Hematopoietic multipotent progenitor cell (in vitro differentiated cells): Measurements from ENCODE around the gene PRKAR1B. TPM values are rescaled to one million over a fixed set of nuclear protein-coding genes. Genes with fewer than 3 reads are reported as not detected.
"Not testable (repeated sequence)": the region's sequence is repeated elsewhere in the genome, so short reads cannot be mapped to it uniquely, and the experiment has no call there.

Experiments used
- DNase-seq, 3 donors: peaks; one replicate each; pipeline ENCODE4 v3.0.0-alpha.2; 2011 to 2015; ENCODE audit warnings: low read depth in 2 of 3, low spot score in 2 of 3
- total RNA-seq: library from RNA; depleted of rRNA; stranded (reverse); fragments of >200 nt; gene quantifications from one replicate; pipeline ENCODE4 v1.2.3, GENCODE V29; 2012

Gene PRKAR1B
- total RNA-seq, 1 donor = 11.6 TPM

DNA sequence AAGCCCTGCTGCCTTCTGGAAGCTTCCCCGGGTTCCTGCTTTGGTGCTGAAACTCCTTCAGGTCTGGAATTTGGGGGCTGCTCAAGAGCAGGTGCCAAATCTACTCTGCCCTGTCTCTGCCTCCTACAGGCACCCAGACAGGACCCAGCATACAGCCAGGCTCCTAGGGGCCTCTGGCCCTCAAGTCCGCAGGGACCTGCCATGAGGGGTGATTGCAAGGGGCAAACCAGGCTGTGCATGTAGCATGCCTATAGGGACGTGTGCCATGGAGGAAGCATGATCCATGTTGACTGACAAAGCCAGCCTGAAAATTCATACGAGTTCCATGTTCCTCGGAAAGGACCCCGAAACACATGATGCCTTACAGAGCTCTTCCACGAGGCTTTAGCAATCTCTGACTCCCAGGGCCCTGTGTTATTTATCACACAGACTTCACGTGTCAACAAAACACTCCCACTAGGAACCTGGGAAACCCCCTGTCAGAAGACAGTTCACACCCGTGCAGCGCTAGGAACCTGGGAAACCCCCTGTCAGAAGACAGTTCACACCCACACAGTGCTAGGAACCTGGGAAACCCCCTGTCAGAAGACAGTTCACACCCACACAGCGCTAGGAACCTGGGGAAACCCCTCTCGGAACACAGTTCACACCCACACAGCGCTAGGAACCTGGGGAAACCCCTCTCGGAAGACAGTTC, 75.9 kb downstream of the PRKAR1B start:
- DNase-seq = peak in 2 of 3 donors; percentile 37 to 52

DNA sequence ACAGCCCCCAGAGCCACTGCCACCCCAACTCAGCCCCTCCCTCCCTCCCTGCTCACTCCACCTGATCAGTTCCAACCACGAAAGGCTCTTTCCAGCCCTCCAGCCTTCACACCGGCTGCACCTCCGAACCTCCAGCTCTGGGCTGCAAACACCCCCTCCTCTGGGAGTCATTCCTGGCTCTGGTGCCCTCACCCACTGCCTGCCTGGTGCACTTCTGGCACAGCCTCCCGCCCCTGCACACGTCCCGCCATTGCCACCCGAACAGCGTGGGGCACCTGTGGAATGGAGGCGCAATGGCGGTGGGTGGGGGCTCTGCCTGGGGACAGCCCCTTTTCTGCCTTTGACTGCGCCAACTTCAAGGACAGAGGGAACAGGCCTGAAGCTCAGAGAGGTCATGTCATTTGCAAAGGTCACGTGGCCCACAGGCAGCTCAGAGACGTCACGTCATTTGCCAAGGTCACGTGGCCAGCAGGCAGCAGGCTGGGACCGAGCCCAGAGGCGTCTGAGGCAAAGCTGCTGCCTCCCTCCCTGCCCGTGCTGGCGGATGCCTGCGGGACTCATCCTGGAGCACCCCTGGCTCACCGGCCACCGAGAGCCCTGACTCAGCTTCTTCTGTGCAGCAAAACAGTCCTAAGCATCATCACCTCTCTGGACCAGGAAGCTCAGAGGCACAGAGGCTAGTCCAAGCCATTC, 76.6 kb downstream of the PRKAR1B start:
- DNase-seq = no peak

DNA sequence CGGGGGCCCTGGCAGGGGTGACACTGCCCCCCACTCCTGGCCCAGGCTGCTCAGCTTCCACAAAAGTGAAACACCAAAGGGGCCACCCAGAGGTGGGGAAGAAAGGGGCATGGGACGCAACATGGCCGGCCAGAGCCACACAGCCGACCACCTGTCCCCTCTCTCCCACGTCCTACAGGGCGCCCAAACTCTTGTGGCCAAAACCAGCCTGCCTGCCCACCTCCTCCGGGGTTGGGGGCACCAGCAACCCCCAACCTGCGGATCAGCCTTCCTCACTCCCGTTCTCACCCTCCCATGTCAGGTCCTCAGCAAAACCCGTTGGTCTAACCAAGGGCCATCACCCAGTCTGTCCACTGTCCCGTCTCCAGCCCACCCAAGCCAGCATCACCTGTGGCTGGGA, 80.1 kb downstream of the PRKAR1B start:
- no peak for DNase-seq

DNA sequence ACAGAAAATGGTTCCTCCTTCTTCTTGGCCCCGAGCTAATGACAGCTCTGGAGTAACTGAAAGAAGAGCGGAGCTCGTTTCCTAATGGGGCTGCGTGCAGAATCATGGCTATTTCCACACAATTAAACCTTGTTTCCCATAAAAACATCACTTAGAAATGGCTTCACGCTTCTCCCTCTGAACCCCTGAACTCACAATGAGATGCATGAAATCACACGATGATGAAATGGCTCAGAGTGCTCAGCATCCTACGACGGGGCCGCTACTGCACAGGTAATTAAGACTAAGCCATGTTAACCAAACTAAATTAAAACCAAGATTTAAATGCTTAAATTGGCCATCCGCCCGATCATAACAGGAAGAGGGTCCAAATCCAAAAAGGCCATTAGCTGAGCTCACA, 80.6 kb downstream of the PRKAR1B start:
- no peak for DNase-seq

DNA sequence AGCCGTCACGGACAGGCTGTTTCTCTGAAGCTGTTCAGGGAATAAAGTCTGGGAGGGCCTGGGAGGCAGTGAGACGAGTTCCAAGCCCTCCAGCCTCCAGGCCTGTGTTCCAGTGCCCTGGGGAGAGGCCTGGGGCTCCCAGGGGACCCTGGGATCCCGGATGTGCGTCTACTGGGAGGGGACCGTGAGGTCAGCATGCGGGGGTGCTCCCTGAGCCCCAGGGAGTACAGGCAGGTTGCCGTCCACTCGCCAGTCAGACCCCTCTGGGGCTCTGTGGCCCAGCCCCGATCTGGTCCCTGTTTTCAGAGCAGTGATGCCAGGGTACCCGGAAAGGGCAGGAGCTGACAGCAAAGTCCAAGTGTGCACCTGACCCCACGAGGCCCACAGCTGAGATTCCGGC, 81.5 kb downstream of the PRKAR1B start:
- DNase-seq = no peak

DNA sequence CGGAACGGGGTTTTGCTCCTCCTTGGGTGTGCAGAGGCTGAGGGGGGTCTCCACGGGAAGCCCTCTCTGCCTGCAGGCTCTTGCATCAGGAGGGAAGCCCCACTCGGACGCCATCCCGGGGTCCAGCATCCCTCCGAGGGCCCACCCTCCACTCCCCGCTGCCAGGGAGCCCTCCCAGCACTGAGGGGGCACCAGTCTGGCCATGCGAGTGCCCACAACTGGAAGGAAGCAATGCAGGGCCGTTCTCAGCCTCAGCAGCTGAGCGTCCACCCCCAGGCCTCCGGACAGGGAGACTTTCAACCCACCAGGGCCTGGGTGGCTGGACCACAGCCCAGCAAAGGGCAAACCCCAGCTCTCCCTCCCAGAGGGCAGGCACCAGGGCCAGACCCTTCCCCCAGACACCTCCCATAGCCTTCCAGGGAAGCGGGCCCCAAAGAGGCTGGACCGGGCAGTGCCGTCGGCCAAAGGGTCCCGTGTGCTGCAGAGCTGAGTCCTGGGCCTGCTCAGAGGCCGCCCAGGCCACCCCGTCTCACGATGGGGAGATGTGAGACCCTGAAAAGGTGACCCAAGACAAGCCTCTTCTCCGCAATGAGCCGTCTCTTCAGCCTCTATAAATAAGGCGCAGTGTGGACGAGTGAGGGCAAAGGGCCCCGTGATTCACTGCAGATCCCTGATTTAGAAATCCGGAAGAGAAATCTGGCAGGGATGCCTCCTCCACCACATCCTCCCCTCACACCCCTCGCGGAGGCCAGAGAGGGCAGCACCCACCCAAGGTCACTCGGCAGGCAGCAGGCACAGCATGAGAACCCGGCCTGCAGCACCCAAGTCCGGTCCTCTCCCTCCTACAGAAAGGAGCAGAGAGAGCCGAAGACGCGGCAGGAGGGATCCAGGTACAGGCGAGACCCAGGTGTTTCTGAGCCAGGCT, 82.4 kb downstream of the PRKAR1B start:
- DNase-seq = no peak

DNA sequence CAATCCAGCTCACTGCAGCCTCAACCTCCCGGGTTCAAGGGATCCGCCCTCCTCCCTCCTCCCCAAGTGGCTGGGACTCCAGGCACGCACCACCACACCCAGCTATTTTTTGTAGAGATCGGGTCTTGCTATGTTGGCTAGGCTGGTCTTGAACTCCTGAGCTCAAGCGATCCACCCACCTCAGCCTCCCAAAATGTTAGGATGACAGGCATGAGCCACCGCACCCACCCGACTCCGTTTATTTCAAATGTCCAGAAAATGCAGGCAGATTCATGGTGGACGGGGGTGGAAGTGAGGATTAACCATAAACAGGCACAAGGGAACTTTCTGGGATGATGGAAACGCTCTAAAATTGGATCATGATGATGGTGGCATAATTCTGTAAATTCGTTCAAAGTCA, 85.1 kb downstream of the PRKAR1B start:
- no peak for DNase-seq

DNA sequence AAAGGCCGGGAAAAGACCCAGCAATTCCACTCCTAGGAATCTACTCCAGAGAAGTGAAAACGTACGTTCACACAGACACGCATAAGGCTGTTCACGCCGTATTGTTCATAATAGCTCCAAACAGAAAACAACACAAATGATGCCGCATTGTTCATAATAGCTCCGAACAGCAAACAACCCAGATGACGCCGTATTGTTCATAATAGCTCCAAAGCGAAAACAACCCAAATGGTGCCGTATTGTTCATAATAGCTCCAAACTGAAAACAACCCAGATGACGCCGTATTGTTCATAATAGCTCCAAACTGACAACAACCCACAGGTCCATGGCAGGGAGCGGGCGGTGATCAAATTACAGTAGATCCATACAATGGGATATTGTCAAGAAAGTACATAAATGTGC, 85.8 kb downstream of the PRKAR1B start:
- DNase-seq = no peak

DNA sequence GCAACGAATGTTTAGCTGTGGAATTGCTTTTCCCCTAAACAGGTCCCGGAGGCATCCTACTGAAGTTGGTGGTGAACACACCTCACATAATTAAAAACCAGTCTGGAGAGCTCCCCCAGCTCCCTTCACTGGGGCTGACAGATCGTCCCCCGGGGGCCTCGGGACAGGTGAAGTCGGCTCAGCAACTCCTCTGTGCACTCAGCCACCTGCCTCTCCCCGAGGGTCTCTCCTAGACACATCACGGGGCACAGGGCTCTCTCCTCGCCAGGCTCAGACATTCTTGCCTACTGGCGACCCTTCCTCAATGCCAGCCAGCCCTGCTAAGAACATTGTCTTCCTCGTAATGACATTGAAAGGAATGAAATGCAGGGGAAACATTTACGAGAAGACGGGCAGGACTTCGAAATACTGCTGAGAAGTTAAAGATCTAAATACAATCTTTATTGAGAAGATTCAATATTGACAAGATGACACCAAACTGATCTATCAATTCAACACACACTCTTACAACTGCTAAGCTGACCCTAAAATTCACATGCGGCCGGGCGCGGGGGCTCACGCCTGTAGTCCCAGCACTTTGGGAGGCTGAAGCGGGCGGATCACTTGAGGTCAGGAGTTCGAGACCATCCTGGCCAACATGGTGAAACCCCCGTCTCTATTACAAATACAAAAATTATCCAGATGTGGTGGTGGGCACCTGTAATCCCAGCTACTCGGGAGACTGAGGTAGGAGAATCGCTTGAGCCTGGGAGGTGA, 88.6 kb downstream of the PRKAR1B start:
- no peak for DNase-seq

DNA sequence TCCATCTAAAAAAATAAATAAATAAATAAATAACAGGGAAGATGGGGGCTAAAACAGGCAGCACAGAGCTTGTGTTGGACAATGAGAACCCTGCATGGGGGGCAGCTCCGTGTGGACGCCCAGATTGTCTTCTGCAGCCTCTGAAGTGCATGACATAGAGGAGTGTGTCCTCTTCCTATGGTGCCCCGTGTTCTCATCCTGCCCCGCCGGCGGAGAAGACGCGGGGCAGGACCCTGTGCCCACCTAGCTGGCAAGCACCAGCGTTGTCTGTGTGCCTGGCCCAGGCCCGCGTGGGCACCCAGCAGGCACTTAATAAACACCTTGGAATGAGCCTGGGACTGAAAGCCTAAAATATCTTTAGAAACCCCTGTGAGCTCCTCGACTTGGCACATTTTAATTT, 89.3 kb downstream of the PRKAR1B start:
- no peak for DNase-seq

DNA sequence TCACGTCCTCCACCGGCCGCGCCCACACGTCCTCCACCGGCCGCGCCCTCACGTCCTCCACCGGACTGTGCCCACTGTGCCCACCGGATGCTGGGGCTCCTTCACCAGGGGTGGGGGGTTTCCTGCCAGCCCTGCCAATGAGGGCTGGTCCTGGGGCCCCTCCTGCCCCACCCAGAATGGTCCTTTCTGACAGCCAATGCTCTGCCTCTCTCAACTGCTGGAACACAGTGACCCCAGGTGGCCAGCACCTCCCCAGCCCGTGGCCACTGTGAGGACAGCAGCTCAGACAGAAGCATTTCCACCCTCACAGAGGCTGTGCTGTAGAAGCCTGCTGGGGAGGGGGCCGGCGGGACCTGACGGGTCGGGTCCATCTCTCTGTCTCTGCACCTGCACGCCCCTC, 90.7 kb downstream of the PRKAR1B start:
- peak; percentile 11 to 63 (median 49) for DNase-seq

DNA sequence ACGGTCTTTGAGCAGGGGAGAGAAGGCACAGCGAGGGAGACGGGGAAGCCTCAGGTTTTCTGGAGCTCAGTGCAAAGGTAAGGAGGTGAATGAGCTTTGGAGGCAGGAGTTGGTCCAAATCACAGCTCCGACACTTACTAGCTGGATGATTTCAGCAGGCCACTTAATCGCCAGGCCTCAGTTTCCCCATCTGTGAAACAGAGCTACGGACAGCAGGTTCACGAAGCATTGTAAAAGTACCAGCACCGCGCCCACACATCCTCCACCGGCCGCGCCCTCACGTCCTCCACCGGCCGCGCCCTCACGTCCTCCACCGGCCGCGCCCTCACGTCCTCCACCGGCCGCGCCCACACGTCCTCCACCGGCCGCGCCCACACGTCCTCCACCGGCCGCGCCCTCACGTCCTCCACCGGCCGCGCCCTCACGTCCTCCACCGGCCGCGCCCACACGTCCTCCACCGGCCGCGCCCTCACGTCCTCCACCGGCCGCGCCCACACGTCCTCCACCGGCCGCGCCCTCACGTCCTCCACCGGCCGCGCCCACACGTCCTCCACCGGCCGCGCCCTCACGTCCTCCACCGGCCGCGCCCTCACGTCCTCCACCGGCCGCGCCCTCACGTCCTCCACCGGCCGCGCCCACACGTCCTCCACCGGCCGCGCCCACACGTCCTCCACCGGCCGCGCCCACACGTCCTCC, 91.2 kb downstream of the PRKAR1B start:
- not testable (repeated sequence) for DNase-seq

DNA sequence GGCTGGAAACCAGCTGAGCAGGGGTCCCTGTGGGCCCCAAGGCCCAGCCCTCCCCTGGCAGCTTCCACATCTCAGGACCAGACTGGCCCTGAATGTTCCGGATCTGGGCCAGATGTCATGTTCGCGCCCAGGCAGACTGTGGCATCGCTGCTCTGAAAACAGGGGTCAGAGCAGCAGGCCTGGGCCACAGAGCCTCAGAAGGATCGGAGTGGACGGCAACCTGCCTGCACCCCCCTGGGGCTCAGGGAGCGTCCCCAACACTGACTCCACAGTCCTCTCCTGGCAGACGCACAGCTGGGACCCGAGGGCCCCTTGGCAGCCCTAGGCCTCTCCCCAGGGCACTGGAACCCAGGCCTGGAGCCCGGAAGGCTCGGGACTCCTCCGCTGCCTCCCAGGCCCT, 91.9 kb downstream of the PRKAR1B start:
- no peak for DNase-seq

DNA sequence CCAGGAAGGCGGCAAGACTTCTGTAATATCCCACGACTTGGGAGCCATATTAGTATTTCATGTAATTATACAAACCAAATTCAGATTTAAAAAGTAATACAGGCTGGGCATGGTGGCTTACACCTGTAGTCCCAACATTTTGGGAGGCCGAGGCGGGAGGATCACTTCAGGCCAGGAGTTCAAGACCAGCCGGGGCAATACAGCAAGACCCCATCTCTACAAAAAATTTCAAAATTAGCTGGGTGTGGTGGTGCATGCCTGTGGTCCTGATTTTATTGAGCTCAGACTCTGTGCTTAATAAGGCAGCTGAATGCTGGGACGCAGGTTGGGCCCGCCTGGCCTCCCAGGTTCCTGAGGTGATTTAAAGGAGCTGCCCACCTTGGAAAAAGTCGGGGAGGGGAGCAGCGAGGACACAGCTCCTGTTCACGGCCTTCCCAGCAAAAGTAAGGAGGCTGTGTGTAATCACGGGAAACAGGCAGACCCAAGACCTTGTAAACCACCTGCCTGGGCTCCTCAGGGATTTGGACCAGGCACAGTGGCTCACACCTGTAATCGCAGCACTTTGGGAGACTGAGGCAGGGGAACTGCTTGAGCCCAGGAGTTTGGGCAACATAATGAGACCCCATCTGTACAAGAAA, 93.6 kb downstream of the PRKAR1B start:
- DNase-seq = no peak

DNA sequence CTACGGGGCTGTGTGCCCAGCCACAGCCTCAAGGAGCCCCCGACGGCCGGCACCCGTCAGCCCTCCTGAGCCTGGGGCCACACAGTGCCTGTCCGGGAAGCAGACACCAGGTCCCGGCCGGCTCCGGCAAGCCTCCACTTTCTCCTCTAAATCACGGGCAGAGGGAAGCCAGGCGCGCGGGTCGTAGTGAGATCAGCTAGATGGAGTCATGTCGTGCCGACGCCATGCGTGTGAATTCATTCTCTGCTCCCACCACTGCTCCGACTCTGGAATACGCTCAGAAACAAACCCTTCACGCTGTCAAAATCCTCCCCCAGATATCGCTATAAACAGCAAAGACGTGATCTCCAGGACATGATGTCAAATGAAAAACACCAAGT, 94.3 kb downstream of the PRKAR1B start:
- DNase-seq = no peak

DNA sequence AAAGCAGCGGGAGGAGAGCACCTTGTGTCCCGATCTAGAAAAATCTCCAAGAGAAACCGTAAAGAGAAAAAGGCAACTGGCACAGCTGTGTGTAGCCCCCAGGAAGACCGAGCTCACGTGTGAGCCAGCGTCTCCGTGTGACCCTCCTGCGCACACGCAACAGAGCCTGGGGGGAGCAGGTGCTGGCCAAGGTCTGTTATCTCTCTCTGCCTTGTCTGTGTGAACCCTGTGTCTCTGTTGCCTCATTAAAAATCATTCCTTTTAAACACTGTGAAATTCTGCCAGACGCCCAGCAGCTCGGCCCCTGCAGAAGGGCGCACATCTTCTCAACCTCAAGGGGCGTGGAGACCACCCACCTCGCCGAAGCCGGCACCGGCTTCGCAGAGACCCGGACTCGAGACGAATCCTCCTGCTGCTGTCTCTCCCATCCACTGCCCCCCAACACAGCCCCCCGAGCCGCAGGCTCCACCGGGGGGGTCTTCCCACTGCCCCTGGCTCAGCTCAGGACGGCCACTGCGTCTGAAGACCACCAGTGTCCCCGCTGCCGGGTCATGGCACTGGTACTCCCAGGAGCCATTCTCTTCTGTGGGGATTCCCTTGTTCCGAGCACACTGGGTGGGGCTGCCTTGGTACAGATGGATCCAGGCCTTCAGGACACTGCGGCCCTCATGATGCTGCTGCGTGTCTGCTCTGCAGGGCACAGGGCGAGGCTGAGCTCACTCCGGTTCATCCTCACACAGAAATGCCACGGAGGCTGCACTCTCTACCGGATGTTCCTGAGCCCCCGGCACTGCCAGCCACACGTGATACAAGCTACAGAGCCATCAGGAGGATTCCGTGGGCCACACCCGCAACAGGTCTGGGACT, 94.9 kb downstream of the PRKAR1B start:
- no peak for DNase-seq

DNA sequence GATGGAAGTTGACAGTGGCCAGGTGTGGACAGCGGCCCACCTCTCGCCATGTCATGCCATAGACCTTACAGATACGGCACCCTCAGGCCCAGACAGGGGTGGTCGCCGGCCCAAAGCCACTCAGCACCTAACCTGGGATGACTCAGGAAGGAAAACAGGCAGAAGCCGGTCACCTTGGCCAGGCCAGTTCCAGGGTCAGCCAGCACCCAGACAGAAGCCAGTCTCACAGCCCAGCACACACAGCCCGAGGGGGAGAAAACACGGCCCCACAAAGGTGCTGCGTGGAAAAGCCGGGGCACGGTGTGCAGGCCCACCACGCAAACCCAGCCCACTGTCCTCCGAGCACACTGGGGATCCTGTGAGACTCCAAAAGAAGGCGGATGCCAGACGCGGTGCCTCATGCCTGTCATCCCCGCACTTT, 95.8 kb downstream of the PRKAR1B start:
- DNase-seq = no peak

DNA sequence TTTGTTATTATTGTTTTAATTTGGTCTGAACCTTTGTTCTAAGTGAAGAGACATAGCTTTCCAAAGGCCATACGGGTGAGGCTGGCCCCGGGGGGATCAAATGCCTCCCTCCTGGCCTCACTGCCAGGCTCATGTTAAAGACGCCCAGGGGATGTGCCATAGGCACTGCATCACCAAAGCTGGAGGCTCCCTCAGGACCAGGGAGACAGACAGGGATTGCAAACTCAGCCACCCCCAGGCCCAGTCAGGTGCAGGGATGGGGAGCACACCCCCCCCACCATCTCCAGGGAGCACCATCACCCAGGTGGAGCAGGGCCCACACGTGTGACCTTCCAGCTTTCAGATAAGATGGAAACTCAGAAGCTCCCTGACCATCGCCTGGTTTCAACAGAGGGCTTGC, 96.5 kb downstream of the PRKAR1B start:
- no peak for DNase-seq

DNA sequence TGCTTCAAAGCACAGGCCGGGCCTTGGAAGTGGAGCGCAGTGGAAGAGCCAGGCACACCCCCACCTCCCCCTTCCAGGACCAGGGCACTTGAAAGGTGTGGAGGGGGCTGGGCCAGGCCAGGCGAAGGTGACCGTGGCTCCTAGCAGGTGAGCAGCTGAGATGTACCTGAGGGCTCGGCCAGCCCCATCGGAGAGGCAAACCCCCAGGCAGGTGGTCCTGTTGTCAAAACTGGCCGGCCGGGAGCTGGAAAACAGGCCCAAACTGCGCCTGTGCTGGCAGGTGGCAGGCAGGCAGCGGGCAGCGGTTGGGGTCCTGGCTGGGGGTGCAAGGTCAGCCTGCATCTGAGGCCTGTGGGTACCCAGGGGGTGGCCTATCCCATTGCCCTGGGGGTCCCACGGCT, 97.0 kb downstream of the PRKAR1B start:
- DNase-seq = no peak
